NCI-H526 (cell line): ENCODE measurements around the gene CPNE5.
"Not testable (repeated sequence)": the region's sequence is repeated elsewhere in the genome, so short reads cannot be mapped to it uniquely, and the experiment has no call there.

ENCODE experiments used
- DNase-seq, 2 experiments: peaks; one replicate each; lab custom pipeline; 2025; lab: John Stamatoyannopoulos, UW

The CPNE5 gene

DNA sequence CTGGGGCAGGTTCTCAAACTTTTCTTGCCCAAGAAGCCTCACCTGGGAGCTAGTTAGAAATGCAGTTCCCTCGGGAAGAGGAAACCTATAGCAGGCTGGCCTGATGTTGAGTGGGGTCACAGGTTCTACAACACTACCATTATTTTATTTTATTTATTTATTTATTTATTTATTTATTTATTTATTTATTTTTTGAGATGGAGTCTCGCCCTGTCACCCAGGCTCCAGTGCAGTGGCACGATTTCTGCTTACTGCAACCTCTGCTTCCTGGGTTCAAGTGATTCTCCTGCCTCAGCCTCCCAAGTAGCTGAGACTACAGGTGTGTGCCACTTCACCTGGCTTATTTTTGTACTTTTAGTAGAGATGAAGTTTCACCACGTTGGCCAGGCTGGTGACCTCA lies 115.3 kb downstream of the CPNE5 start:
- not testable (repeated sequence) for DNase-seq

DNA sequence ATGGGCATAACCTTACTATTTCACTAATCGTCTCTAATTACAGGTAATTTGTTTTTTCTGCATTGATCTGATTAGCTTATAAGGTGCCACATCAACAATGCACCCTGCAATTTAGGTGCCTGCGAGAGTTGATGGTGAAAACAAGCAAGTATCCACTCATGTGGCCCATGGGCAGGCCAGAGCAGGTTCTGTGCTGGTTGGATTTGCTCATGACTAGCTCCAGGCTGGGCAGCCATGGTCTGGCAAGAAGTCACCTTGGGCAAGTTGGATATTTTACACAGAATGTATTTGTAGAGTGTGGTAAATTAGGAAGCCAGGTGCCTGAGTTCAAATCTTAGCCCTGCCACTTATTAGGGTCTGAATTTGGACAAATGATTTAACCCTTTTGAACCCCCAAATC lies 116.4 kb downstream of the CPNE5 start:
- no peak for DNase-seq

DNA sequence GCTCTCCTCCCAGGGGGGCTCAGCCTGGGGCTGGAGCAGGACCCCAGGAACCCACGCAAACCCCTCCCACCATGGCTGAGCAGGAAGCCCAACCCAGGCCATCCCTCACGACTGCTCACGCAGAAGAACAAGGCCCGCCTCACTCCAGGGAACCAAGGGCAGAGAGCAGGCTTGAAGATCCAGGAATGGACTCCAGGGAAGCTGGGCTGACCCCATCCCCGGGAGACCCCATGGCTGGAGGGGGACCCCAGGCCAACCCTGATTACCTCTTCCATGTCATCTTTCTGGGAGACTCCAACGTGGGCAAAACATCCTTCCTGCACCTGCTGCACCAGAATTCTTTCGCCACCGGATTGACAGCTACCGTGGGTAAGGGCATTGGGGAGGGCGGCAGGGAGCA lies 116.9 kb downstream of the CPNE5 start:
- DNase-seq: no peak

DNA sequence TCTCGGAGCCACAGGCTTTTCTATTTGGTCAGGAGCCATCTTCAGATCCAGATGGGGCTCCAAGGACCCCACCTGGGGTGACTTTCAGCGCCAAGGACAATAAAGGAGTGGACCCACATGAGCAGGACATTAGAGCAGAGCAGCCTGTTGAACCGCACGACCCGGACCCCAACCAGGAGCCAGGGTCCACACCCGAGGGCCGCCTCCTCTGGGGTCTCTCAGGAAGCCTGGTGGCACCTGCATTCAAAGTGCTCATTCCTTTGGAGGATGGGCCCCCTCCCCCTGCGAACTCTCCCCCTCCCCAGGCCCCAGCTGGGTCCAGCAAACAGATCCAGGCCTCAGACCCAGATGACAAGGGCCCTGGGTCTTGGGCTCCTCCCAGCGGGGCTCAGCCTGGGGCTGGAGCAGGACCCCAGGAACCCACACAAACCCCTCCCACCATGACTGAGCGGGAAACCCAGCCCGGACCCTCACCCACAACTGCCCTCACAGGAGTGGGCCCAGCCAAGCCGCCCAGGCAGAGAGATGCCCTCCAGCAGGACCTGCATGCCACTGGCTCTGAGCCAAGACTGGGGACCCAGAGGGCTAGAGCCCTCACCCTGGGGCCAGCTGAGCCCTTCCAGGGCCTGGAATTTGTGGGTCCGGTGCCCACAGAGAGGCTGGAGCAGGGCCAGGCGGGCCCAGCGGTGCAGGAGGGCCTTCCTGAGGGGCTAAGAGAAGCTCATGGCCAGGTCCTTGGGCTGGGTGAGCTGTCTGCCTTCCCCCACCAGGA lies 117.7 kb downstream of the CPNE5 start:
- no peak for DNase-seq

DNA sequence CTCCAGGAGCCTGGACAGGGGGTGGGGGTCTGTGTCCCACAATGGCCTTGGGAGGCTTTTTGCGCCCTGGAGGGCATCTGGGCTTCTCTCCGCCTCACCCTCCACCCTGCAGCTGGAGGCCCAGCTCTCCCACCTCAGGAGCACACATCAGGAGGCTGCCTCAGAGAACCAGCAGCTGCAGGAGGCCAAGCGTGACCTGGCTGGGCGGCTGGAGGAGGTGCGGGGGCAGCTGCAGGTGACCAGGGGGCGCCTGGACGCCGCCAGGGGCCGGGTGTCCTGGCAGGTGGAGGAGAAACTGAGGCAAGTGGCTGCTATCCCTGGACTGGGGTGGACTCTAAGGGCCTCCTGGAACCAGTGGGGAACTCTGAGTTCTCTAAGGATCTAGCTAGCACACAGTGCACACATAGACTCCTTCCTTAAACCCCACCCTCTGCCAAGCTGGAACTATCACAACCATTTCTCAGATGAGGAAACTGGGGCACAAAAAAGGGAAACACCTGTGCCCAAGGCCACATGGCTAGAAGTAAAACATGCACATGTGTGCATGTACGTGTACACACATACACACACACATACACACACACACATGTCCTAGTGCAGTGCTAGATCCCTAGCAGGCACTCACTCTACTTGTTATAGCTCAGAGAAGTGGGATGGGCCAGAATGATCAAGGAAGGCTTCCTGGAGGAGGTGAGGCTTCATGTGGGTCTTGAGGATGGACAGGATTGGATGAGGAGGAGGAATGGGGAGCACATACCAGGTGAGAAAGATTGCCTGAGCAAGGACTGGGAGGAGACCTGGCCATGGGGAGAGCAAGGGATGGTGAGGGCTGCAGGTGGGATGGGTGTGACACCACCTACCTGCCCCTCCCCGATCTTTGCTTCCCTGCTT lies 118.7 kb downstream of the CPNE5 start:
- DNase-seq: no peak

DNA sequence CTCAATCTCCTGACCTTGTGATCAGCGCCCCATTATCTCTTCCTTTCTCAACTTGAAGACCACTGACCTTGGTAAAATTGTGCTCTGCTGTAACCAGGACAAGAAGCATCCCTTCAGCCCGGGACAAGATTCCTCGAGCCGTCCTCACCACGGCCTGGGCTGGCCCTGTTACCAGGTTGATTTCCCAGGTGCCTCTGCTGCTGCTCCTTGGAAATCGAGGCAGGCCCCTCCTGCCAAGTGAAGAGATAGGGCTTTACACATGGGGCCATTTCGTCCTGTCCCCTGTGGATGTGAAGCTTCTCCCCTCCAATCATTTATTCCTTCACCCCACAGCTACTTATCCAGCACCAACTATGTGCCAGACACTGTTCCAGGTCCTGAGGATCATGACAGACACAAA lies 120.1 kb downstream of the CPNE5 start:
- DNase-seq: no peak

DNA sequence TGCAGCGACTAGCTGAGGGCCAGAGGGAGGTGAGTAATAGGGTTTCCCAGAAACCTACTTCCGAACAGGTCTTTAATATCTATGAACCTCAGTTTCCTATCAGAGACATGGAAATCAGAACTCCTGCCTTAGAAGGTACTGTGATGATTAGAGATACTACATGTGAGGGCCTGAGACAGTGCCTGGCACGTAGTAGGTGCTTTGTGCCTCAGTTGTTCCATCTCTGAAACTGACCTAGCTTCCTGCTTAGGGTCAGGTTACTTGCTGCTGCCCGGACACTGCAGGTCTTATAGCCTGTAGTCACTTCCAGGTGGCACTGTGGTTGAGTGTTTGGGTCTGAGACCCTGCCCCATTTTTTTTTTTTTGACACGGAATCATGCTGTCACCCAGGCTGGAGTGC lies 120.7 kb downstream of the CPNE5 start:
- no peak for DNase-seq

DNA sequence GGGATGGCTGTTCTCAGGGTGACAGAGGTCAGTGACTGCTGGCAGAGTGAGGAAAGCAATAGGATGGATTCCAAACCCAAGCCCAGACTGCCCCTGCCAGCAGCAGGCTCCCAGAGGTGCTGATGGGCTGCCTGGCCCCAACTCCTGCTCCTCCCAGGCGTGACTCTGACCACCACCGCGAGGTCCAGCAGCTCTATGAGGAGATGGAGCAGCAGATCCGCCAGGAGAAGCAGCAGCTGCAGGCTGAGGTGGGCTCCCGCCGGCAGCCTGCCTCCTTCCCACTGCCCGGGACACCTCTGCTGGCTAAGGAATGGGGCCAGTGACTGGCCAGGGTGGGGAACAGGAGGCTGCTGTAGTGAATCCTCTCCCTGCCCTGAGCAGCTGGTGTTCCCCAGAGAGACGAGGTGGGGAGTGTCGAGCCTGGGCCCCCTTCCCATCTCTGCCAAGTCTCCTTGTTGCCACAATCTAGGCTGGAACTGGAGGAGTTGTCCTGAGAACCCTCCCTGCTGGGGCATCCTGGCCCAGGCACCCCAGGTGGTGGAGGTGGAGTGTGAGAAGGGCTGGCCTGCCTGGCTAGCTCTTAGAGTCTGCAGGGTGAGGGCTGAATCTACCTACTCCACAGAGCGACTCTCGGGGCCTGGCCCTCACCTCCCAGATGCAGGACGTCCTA lies 121.2 kb downstream of the CPNE5 start:
- no peak for DNase-seq

DNA sequence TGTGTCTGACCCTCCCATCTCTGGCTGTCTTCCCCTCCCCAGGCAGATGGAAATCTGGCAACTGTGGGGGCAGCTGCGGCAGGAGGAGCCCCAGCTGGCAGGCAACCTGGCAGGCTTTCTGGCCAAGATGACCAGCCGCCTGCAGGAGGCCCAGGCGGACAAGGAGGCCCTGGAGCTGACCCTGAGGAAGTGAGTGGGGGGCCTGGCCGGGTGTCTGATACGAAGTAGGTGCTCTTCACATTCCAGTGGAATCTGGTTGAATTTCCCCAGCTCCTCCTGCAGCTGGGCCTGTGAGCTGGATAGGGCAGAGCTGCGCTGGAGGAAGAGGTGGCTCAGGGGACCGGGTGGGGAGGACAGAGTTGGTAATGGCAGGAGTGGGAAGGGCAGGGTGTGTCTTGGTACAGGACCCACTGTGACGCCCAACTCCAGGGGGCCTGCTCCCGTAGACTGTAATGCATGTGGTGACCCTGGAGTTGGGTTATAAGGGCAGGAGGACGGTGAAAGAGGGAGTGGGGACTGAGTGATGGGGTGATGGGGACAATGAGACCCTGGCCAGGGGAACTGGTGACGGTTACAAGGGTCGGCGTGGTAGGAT lies 121.9 kb downstream of the CPNE5 start:
- DNase-seq: no peak

DNA sequence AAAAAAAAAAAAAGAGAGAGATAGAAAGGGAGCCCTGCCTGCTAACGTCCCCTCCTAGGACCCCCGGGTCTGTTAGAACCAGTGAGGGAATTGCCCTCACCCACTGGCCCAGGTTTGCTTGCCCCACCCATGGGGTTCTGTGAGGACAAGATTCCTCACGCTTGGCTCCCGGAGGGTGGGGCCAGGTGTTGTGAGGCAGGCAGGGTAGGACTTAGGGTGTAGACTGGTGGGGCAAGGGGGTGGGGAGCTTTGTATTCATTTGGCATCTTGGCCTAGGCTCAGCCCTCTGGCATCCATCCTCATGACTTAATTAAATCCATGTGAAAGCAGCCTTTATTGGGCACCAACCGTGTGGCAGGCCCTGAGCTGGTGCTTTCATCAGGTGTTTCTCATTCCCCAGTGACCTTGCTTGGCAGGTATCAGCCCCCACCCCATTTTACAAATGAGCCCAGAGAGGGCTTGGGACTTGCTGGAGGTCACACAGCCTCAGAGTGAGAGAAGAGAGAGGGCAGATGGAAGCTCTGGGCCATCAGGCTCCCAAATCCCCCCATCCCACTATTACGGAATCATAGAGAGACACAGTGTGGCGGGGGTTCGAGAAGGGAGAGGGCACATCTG lies 122.7 kb downstream of the CPNE5 start:
- no peak for DNase-seq

DNA sequence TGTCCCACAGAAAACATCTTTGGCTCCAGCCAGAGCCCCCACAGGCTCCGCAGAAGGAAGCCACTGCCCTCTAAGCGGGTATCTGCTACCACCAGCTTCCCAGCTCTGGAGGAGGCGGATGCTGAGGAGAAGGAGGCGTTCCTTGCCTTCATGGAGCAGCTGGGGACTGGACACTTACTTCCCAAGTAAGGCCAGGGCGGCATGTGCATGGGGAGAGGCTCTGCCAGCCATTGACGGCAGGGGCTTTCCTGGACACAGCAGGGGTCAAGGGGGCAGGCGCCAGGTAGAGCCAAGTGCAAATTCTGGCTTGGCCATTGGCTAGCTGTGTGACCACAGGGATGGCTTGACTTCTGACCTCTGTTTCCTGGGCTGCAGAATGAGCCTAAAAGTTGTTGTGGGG lies 123.8 kb downstream of the CPNE5 start:
- DNase-seq: no peak

DNA sequence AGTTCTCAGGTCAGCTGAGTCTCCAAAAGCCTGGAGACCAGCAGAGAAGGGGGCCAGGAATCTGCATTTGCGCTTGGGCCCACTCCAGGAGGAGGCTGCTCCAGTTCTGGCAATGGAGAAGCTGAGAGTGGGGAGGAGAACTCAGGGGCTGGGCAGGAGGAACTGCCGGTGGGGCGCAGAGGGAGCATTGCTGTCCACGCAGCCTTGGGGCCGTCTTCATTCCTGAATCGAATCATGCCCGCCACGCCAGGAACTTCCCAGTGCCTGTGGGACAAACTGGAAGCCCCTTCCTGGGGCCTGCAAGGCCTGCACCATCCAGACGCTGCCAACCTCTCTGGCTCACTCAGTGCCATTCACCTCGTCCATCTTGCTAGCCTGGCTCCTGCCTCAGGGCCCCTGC lies 124.7 kb downstream of the CPNE5 start:
- no peak for DNase-seq

DNA sequence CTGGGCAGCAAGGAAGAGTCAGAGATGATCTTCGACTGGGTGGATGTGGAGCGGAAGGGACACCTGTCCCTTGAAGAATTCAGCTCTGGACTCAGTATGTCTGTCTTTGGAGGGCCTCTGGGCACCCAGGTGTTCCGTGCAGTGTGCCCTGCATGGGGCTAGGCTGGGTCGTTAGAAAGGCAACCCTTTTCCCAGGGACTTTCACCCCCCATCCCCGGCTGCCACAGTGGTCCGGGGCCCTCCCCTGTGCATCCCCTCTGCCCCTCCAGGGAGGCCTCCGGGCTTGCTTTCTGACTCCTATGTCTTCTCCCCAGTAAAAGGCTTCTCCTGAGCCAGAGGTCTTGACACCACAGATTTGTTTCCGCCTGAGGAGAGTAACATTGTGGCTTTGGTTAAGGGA lies 125.4 kb downstream of the CPNE5 start:
- DNase-seq: no peak

DNA sequence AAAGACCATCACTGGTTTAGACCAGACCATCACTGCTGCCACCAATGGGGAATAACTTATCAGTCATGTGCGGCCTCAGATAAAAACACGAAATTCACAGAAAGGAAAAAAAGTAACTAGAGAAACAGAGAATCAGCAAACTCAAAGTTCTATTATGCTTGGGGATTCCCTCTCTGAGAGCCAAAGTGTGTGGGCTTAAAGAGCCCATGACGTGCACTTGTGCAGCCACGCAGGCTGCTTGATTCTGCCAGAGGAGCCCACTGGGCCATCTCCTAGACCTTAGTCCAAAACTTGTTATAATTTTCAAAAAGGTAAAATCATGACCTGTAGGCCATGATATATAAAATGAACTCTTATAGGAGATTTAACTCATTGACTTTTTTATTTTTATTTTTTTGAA lies 126.4 kb downstream of the CPNE5 start:
- no peak for DNase-seq

DNA sequence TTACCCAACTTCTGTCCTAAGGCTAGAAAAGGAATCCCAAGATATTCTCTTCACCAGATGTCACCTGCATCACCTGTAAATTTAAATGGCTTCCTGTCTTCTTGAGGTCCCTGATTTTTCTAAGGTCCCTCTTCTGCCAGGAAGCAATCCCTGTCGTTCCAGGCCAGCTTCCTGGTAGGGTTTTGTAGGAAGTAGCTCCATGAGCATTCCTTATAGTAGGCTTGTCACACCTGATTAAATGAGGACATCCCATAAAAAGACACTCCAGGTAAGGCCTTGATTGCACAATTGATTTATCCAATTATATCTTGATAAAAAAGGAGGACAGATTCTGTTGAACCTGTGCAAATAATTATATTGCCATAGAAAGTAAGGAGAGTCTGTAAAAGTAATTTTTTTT lies 132.9 kb downstream of the CPNE5 start:
- DNase-seq: no peak

DNA sequence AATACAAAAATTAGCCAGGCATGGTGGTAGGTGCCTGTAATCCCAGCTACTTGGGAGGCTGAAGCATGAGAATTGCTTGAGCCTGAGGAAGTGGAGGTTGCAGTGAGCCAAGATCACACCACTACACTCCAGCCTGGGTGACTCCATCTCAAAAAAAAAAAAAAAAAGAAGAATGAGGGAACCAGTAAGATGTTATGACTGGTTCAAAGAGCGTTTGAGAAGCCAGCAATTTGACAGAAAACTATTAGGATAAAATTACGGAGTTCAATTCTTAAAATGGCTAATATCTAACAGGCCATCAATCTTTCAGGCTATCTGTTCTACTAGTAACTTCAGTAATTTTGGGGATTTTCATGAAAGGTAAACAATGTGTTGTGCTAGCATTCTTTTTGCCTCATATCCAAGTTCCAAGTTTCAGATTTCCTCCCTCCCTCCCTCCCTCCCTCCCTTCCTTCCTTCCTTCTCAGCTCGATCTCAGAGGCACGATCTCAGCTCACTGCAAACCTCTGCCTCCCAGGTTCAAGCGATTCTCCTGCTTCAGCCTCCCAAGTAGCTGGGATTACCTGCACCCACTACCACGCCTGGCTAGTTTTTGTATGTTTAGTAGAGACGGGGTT lies 134.2 kb downstream of the CPNE5 start:
- not testable (repeated sequence) for DNase-seq

DNA sequence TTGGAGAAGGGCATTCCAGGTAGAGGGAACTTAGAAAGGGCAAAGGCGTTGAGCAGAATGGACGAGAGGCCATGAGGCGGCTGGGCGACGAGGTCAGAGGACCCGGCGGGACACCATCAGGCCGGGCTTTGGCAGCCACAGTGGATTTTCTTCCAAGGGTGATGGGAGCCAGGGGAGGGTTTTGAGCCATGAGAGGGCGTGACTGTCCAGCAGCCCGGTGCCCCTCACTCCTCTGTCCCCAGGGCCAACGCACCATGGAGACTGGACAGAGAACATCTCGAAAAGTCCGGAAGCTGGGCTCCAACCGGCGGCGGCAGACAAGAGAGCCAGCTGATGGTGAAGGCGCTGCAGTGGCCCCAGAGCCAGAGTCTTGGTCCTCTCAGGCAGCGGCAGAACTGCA lies 135.3 kb downstream of the CPNE5 start:
- no peak for DNase-seq

DNA sequence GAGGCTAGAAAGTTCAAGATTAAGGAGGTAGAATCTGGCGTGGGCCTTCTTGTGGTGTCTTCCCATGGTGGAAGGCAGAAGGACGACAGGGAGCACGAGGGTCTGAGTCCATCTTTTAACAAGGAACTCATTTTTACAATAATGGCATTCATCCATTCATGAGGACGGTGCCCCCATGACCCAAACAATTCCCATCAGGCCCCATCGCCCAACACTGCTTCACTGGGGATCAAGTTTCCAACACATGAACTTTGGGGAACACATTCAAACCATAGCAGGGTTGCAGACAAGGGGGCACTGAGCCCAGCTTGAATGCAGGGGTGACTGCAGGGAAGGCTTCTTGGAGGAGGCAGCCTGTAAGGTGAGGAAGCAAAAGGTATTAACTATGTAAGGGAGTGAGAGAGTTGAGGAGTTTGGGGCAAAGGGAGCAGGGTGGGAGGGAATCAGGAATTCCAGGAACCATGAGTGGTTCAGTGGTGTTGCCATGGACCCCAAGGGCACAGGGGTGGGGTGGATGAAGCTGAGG lies 136.1 kb downstream of the CPNE5 start:
- no peak for DNase-seq

DNA sequence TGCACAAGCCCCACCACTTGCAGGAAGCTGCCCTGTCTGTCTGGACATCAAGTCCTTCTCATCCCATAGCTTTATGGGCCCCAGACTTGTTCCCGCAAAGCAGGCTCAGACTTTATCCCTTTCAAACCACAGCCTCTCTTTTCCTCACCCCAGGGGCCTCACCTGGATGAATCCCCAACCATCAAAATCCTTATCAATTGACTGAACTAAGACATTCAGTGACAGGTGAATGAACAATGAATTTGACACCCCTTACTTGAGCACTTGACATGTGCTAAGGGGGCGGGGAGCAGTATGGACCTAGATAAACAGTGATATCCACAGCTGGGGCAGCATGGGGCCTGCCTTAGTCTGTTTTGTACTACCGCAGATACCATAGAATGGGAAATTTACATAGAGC lies 136.6 kb downstream of the CPNE5 start:
- no peak for DNase-seq

DNA sequence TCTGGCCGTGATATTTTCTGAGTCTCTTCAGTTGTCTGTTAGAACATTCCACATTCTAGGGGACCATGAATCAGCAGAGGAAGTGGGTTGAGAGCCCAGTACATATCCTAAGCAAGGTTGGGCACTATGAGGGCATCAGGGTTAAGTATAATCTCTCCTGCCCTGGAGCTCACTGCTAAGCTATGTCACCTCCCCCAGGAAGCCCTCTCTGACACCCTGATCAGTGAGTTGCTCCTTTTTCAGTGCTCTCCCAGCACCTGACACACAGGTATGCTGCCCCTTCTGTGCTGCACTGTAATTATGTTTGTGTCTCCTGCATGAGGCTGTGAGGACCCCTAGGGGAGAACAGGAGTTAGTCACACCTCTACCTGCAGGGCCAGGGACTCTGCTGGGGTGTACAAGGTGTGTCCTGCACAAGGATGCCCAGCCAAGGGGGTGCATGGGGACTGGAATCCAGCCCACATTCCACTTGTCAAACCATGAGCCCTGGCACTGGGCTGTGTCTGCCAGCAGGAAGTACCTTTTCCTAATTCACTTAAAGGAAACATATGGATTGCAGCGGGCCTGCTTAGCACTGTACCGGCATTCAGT lies 137.7 kb downstream of the CPNE5 start:
- DNase-seq: peak; percentile 21 to 38

DNA sequence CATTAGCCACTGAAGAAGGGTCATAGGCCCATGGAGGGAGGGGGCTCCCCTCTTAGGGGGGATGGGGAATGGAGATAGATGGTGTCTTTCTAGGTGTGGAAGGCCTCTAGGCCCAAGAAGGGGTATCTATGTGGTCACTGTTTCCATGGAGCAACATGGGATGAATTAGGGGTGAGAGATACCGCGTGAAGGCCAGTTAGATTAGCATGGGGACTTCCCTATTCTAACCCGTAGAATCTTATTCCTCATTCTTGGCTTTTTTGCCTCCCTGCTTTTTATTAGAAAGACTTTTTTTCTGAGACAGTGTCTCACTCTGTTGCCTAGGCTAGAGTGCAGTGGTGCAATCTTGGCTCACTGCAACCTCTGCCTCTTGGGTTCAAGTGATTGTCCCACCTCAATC lies 138.4 kb downstream of the CPNE5 start:
- no peak for DNase-seq
